ENCODE results near the gene AGBL5. TPM values are rescaled to one million over a fixed set of nuclear protein-coding genes. Genes with fewer than 3 reads are reported as not detected.
A peak's percentile ranks its signal among the peaks of the same experiment; 100 is the strongest.

The AGBL5 gene
- total and polyA plus RNA-seq, 2 of the 13 experiments (the other 11 are each of a cell fraction or from before 2014, with no cell fraction given): 55.9 to 73.3 TPM

DNA sequence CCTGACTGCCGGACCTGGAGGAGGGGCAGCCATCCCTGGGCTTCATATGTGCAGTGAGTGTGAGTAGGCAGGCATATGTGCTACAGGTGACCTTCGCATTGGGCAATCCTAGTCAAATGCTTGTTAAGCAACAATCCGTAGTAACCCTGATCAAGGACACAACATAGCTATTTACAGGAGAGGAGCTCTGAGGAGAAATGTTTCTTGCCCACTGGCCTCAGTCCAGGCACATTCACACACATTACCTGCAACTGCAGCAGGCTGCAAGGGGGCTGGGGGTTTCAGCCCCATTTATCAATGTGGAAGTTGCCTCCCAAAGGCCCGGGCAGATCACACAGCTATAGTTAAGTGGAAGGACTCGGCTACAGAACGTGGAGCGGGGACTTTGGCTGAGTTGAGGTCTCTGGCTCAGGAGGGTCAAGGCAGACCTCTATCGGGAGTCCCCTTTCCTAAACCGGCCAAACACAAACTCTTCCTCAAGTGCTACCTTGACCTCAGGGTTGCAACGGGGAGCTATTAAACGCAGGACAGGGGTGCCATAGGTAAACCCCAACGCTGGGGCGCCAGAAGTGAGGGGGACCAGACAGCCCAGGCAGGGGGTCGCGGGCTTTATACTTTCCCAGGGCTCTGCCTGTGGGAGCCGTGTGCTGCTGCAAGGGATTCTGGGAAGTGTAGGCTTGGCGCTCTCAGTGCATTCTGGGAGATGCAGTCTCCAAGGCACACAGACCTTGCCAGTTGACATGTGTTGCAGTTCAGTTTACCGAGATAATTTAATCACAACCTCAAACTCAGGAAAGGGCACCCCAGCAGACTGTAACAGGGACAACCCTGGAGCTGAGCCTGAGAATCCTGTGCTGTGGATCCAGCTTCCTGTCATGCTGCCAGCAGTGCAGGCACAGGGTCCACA, 44.5 kb downstream of the AGBL5 start (continued):
- TF ChIP-seq ZBTB21 (CRISPR knock-in tag; IDR thresholded peaks at IDR 0.05): 0 out of 2 replicates have a peak, but pooled peaks have one; percentile 33
- peak; percentile 81; the same call in 1 of the 2 replicates for TF ChIP-seq ZNF589 (CRISPR knock-in tag; conservative IDR thresholded peaks at IDR 0.05)
- TF ChIP-seq XBP1 (CRISPR knock-in tag; IDR thresholded peaks at IDR 0.05): peak; percentile 88; the same call in 1 of the 2 replicates
- TF ChIP-seq ATF7-NPFF (CRISPR knock-in tag; IDR thresholded peaks at IDR 0.05; ENCODE audit: low read depth): peak; percentile 79
- TF ChIP-seq ZNF598 (CRISPR knock-in tag; IDR thresholded peaks at IDR 0.05; ENCODE audit: borderline replicate concordance): 0 out of 2 replicates have a peak, but pooled peaks have one; percentile 57
- no peak for TF ChIP-seq NPAS2 (CRISPR knock-in tag; IDR thresholded peaks at IDR 0.05; ENCODE audit: borderline replicate concordance)
- TF ChIP-seq ZBTB1 (CRISPR knock-in tag; IDR thresholded peaks at IDR 0.05; ENCODE audit: borderline replicate concordance): no peak
- TF ChIP-seq CCDC6 (CRISPR knock-in tag; IDR thresholded peaks at IDR 0.05): peak; percentile 94
- no peak for TF ChIP-seq CENPT (CRISPR knock-in tag; IDR thresholded peaks at IDR 0.05; ENCODE audit: low read depth)
- no peak for TF ChIP-seq ZNF235 (CRISPR knock-in tag; IDR thresholded peaks at IDR 0.05; ENCODE audit: borderline replicate concordance)
- TF ChIP-seq ZFX (CRISPR knock-in tag; IDR thresholded peaks at IDR 0.05; ENCODE audit: low read depth): peak; percentile 85
- TF ChIP-seq ZNF329 (CRISPR knock-in tag; IDR thresholded peaks at IDR 0.05; ENCODE audit: low read depth): no peak; the same call in 1 of the 2 replicates
- 0 out of 2 replicates have a peak, but pooled peaks have one; percentile 64 for TF ChIP-seq YEATS2 (CRISPR knock-in tag; IDR thresholded peaks at IDR 0.05; ENCODE audit: borderline replicate concordance)
- TF ChIP-seq, protein P1, sequence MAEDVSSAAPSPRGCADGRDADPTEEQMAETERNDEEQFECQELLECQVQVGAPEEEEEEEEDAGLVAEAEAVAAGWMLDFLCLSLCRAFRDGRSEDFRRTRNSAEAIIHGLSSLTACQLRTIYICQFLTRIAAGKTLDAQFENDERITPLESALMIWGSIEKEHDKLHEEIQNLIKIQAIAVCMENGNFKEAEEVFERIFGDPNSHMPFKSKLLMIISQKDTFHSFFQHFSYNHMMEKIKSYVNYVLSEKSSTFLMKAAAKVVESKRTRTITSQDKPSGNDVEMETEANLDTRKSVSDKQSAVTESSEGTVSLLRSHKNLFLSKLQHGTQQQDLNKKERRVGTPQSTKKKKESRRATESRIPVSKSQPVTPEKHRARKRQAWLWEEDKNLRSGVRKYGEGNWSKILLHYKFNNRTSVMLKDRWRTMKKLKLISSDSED (CRISPR knock-in tag; IDR thresholded peaks at IDR 0.05): no peak
- peak; percentile 85 for TF ChIP-seq ELF3 (CRISPR knock-in tag; IDR thresholded peaks at IDR 0.05)
- peak; percentile 32; the same call in 1 of the 2 replicates for TF ChIP-seq TCF7 (IDR thresholded peaks at IDR 0.05; ENCODE audit: low read depth)
- peak; percentile 87 for TF ChIP-seq ZNF12 (CRISPR knock-in tag; IDR thresholded peaks at IDR 0.05)
- TF ChIP-seq, protein P2, sequence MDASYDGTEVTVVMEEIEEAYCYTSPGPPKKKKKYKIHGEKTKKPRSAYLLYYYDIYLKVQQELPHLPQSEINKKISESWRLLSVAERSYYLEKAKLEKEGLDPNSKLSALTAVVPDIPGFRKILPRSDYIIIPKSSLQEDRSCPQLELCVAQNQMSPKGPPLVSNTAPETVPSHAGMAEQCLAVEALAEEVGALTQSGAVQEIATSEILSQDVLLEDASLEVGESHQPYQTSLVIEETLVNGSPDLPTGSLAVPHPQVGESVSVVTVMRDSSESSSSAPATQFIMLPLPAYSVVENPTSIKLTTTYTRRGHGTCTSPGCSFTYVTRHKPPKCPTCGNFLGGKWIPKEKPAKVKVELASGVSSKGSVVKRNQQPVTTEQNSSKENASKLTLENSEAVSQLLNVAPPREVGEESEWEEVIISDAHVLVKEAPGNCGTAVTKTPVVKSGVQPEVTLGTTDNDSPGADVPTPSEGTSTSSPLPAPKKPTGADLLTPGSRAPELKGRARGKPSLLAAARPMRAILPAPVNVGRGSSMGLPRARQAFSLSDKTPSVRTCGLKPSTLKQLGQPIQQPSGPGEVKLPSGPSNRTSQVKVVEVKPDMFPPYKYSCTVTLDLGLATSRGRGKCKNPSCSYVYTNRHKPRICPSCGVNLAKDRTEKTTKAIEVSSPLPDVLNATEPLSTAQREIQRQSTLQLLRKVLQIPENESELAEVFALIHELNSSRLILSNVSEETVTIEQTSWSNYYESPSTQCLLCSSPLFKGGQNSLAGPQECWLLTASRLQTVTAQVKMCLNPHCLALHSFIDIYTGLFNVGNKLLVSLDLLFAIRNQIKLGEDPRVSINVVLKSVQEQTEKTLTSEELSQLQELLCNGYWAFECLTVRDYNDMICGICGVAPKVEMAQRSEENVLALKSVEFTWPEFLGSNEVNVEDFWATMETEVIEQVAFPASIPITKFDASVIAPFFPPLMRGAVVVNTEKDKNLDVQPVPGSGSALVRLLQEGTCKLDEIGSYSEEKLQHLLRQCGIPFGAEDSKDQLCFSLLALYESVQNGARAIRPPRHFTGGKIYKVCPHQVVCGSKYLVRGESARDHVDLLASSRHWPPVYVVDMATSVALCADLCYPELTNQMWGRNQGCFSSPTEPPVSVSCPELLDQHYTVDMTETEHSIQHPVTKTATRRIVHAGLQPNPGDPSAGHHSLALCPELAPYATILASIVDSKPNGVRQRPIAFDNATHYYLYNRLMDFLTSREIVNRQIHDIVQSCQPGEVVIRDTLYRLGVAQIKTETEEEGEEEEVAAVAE (CRISPR knock-in tag; IDR thresholded peaks at IDR 0.05; ENCODE audit: borderline replicate concordance): peak; percentile 94
- TF ChIP-seq RBM22 (optimal IDR thresholded peaks at IDR 0.05; ENCODE audit: low read length): no peak
- TF ChIP-seq POLR2AphosphoS2 (IDR thresholded peaks at IDR 0.05; ENCODE audit: low read depth, low read length): no peak
- peak; percentile 96 for TF ChIP-seq ARNTL (CRISPR knock-in tag; IDR thresholded peaks at IDR 0.05)
- no peak for TF ChIP-seq MLLT10 (CRISPR knock-in tag; IDR thresholded peaks at IDR 0.05)
- TF ChIP-seq HOXA9 (CRISPR knock-in tag; IDR thresholded peaks at IDR 0.05; ENCODE audit: borderline replicate concordance): no peak
- TF ChIP-seq CAMTA2 (CRISPR knock-in tag; IDR thresholded peaks at IDR 0.05; ENCODE audit: borderline replicate concordance): peak; percentile 73; the same call in 1 of the 2 replicates
- TF ChIP-seq ATRX (CRISPR knock-in tag; IDR thresholded peaks at IDR 0.05; ENCODE audit: borderline replicate concordance): no peak

Measured in HepG2 (cell line).